HepG2 (cell line): ENCODE results near the gene CSKMT. TPM values are rescaled to one million over a fixed set of nuclear protein-coding genes. Genes with fewer than 3 reads are reported as not detected.

Source experiments
- ARNT2 ChIP-seq: sonication (generic); formaldehyde crosslinking; IDR thresholded peaks from 2 replicates; pipeline ENCODE4 v1.8.0; 2022; ENCODE audit warnings: mild to moderate bottlenecking, low read depth, missing genetic modification reagents, moderate library complexity
- JUN ChIP-seq: sonication (generic); formaldehyde crosslinking; IDR thresholded peaks from 2 replicates; pipeline ENCODE4 v1.4.0; 2020; ENCODE audit warnings: mild to moderate bottlenecking, missing genetic modification reagents
- KLF15 ChIP-seq: sonication (generic); formaldehyde crosslinking; IDR thresholded peaks from 2 replicates; pipeline ENCODE4 v1.8.1; 2023; ENCODE audit warnings: borderline replicate concordance, mild to moderate bottlenecking, inconsistent platforms, missing genetic modification reagents, mixed read lengths
- NFKBIZ ChIP-seq: IDR thresholded peaks from 2 replicates; pipeline ENCODE4 v1.6.1; 2018; ENCODE audit warnings: missing genetic modification reagents, missing compliant biosample characterization
- NPAS2 ChIP-seq: sonication (generic); formaldehyde crosslinking; IDR thresholded peaks from 2 replicates; pipeline ENCODE4 v1.8.0; 2022; ENCODE audit warnings: mild to moderate bottlenecking, missing genetic modification reagents, borderline replicate concordance
- NRL ChIP-seq: sonication (generic); formaldehyde crosslinking; IDR thresholded peaks from 2 replicates; pipeline ENCODE4 v1.5.0; 2020; ENCODE audit warnings: missing genetic modification reagents, mild to moderate bottlenecking, moderate library complexity, borderline replicate concordance
- POGZ ChIP-seq: sonication (generic); formaldehyde crosslinking; IDR thresholded peaks from 2 replicates; pipeline ENCODE4 v1.4.0; 2020; ENCODE audit warnings: mild to moderate bottlenecking, missing genetic modification reagents
- POLR2A ChIP-seq, 2 experiments: IDR thresholded peaks; 2 replicates each; pipeline ENCODE4 v1.6.1; 2011; ENCODE audit warnings: low read depth in 2 of 2, low read length in 2 of 2, mild to moderate bottlenecking in 1 of 2, moderate library complexity in 1 of 2; ENCODE audit not compliant: insufficient read depth in 1 of 2
- REXO4 ChIP-seq: sonication (generic); formaldehyde crosslinking; IDR thresholded peaks from 2 replicates; pipeline ENCODE4 v1.8.0; 2022; ENCODE audit warnings: missing genetic modification reagents, mild to moderate bottlenecking, borderline replicate concordance
- SRF ChIP-seq: IDR thresholded peaks from 2 replicates; pipeline ENCODE4 v1.6.1; 2011; ENCODE audit warnings: mild to moderate bottlenecking, low read depth, low read length, moderate library complexity
- TRIM24 ChIP-seq: sonication (generic); formaldehyde crosslinking; IDR thresholded peaks from 2 replicates; pipeline ENCODE4 v1.8.0; 2022; ENCODE audit warnings: mild to moderate bottlenecking, missing genetic modification reagents
- ZKSCAN8 ChIP-seq: IDR thresholded peaks from 2 replicates; pipeline ENCODE4 v1.6.1; 2016; ENCODE audit warnings: borderline replicate concordance, missing genetic modification reagents, missing compliant biosample characterization
- ZNF510 ChIP-seq: sonication (generic); formaldehyde crosslinking; IDR thresholded peaks from 2 replicates; pipeline ENCODE4 v1.4.0; 2020; ENCODE audit warnings: low read depth, mild to moderate bottlenecking, missing genetic modification reagents
- ZNF605 ChIP-seq: sonication (generic); formaldehyde crosslinking; IDR thresholded peaks from 2 replicates; pipeline ENCODE4 v1.8.0; 2022; ENCODE audit warnings: mild to moderate bottlenecking, missing genetic modification reagents
- ZNF841 ChIP-seq: sonication (generic); formaldehyde crosslinking; IDR thresholded peaks from 2 replicates; pipeline ENCODE4 v1.8.1; 2023; ENCODE audit warnings: missing genetic modification reagents, borderline replicate concordance
- polyA plus RNA-seq, 8 experiments: library from polyadenylated mRNA; depleted of rRNA in 3 of 8; stranded (reverse) in 7 of 8; unstranded in 1 of 8; fragments of >200 nt; fragmentation: Illumina TruSeq in 4 of 8; extraction: Trizol in 4 of 8; gene quantifications; 2 replicates each; pipeline versions ENCODE4 v1.2.1 to v1.2.3, GENCODE V29; 2011 to 2016; ENCODE audit warnings: low read depth in 4 of 8, missing spikeins in 1 of 8, mixed read lengths in 1 of 8; ENCODE audit not compliant: insufficient read depth in 1 of 8
- total RNA-seq, 5 experiments: library from RNA; depleted of rRNA; stranded (reverse); fragments of >200 nt; fragmentation: Illumina TruSeq; extraction: Trizol; gene quantifications; 2 replicates each; pipeline ENCODE4 v1.2.3, GENCODE V29; 2016; ENCODE audit warnings: low read depth in 1 of 5
- TF ChIP-seq, protein P1 (sequence below), 2 experiments: sonication (generic) in 1 of 2; formaldehyde crosslinking in 1 of 2; IDR thresholded peaks; 2 replicates each; pipeline versions ENCODE4 v1.4.0 to v1.6.1; 2016 to 2020; ENCODE audit warnings: borderline replicate concordance in 1 of 2, low read depth in 1 of 2, mild to moderate bottlenecking in 1 of 2, missing genetic modification reagents in 1 of 2
- TF ChIP-seq, protein P2 (sequence below): sonication (generic); formaldehyde crosslinking; IDR thresholded peaks from 2 replicates; pipeline ENCODE4 v1.5.1; 2020; ENCODE audit warnings: missing genetic modification reagents, mild to moderate bottlenecking, borderline replicate concordance

CSKMT gene
- total and polyA plus RNA-seq, 2 of the 13 experiments (the other 11 are each of a cell fraction or from before 2014, with no cell fraction given), result 7.6 to 31.8 TPM

DNA sequence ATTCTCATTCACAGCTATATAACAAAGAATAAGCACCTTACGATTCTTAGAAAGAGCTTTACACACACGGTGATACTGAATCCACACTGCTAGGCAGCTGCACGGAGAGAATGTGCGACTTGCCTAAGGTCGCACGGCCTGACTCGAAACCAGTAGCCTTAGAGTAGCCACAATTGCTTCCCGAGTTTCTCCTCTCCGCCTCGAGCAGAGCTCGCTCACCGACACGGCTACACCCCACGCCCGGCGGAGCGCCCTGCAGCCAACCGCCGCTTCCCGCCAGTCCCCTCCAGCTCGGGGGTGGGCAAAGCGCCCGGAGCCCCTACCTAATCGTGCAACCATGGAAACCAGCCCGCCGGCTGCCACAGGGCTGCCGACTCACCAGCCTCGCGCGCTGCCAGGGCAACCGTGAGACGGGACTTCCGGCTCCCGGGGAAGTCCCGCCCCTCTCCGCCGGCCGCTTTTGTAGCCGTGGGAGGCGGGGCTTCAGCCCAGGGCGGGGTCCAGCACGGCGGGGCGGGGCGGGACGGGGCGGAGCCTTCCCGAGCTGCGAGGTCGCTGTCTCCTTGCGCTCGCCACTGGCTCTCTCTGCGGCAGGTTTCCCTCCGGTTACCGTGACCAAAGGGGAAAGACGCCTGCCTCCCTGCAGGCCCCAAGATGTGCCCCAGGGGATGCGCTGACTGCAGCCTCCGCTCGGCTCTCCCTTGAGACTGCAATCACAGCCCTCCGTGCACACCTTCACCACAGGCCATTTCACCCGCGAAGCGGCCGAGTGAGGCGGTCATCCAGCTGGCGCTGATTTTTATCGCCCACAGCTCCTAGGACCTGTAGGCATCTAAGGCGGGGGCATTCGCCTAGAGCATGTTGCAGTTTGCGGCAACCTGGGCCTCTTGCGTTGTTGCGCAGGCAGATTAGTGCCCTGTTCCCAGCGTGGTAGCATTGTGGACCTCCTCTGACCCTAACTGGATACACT, 41.1 kb downstream of the CSKMT start (continued):
- TF ChIP-seq POGZ (CRISPR knock-in tag) (peak; percentile 39; the same call in 1 of the 2 replicates), ZNF841 (CRISPR knock-in tag) (no peak), JUN (CRISPR knock-in tag) (no peak), NFKBIZ (CRISPR knock-in tag) (no peak), ZNF510 (CRISPR knock-in tag) (no peak), KLF15 (CRISPR knock-in tag) (no peak), REXO4 (CRISPR knock-in tag) (no peak), TRIM24 (no peak), POLR2A (IDR thresholded peaks at IDR 0.05; ENCODE audit: insufficient read depth in 1 of 2, low read depth in 2 of 2, low read length in 2 of 2) (peak in 1 of 2 experiments; percentile 74; a peak in 2 of 4 replicates), NPAS2 (CRISPR knock-in tag) (no peak), SRF (no peak), ZKSCAN8 (CRISPR knock-in tag) (peak; percentile 33; the same call in 1 of the 2 replicates), ZNF605 (CRISPR knock-in tag) (peak; percentile 80), ARNT2 (CRISPR knock-in tag) (no peak), NRL (CRISPR knock-in tag) (no peak; the same call in 1 of the 2 replicates)
- TF ChIP-seq, protein P1, sequence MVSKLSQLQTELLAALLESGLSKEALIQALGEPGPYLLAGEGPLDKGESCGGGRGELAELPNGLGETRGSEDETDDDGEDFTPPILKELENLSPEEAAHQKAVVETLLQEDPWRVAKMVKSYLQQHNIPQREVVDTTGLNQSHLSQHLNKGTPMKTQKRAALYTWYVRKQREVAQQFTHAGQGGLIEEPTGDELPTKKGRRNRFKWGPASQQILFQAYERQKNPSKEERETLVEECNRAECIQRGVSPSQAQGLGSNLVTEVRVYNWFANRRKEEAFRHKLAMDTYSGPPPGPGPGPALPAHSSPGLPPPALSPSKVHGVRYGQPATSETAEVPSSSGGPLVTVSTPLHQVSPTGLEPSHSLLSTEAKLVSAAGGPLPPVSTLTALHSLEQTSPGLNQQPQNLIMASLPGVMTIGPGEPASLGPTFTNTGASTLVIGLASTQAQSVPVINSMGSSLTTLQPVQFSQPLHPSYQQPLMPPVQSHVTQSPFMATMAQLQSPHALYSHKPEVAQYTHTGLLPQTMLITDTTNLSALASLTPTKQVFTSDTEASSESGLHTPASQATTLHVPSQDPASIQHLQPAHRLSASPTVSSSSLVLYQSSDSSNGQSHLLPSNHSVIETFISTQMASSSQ (IDR thresholded peaks at IDR 0.05; ENCODE audit: low read depth), result no peak
- TF ChIP-seq, protein P1 (CRISPR knock-in tag; IDR thresholded peaks at IDR 0.05; ENCODE audit: borderline replicate concordance), result no peak
- TF ChIP-seq, protein P2, sequence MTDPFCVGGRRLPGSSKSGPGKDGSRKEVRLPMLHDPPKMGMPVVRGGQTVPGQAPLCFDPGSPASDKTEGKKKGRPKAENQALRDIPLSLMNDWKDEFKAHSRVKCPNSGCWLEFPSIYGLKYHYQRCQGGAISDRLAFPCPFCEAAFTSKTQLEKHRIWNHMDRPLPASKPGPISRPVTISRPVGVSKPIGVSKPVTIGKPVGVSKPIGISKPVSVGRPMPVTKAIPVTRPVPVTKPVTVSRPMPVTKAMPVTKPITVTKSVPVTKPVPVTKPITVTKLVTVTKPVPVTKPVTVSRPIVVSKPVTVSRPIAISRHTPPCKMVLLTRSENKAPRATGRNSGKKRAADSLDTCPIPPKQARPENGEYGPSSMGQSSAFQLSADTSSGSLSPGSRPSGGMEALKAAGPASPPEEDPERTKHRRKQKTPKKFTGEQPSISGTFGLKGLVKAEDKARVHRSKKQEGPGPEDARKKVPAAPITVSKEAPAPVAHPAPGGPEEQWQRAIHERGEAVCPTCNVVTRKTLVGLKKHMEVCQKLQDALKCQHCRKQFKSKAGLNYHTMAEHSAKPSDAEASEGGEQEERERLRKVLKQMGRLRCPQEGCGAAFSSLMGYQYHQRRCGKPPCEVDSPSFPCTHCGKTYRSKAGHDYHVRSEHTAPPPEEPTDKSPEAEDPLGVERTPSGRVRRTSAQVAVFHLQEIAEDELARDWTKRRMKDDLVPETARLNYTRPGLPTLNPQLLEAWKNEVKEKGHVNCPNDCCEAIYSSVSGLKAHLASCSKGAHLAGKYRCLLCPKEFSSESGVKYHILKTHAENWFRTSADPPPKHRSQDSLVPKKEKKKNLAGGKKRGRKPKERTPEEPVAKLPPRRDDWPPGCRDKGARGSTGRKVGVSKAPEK (CRISPR knock-in tag), result peak; percentile 59; the same call in 1 of the 2 replicates
